Measurements from ENCODE around the gene AGRN. TPM values are rescaled to one million over a fixed set of nuclear protein-coding genes. Genes with fewer than 3 reads are reported as not detected.

The AGRN gene
- total and polyA plus RNA-seq, 2 of the 4 experiments (the other 2 are of a cell fraction), result 8.1 to 115 TPM

GRCh38 chr1:981491-981954 is 38.4 kb upstream of the AGRN start:
- Histone ChIP-seq H2BK20ac (ENCODE audit: low read depth, low read length) (no peak overlapping the region), H4K20me1 (ENCODE audit: insufficient read depth, low read length) (no peaks in the 10 kb centered on the region; the same call in 1 of the 2 replicates), H2BK15ac (ENCODE audit: low read depth, low read length) (no peak overlapping the region), H3K27me3 (ENCODE audit: control insufficient read depth, insufficient read depth, low read length) (peaks cover 5% of the 10 kb centered on the region; the same call in 1 of the 2 replicates), H3K23ac (ENCODE audit: low read depth, low read length) (no peak overlapping the region), H3K4me2 (ENCODE audit: low read depth, low read length) (no peak overlapping the region), H3K9ac (ENCODE audit: low read depth, low read length) (no peak overlapping the region), H2AFZ (replicated peaks; ENCODE audit: low read length, poor library complexity) (no peak overlapping the region), H3K18ac (ENCODE audit: low read depth, low read length) (no peak overlapping the region), H3K9me3 (ENCODE audit: control insufficient read depth, insufficient read depth, low read length) (no peaks in the 10 kb centered on the region), H3K79me1 (ENCODE audit: low read depth in 1 of 2, low read length in 2 of 2) (no peaks in the 10 kb centered on the region), H3K36me3 (ENCODE audit: control insufficient read depth, insufficient read depth, low read length) (no peaks in the 10 kb centered on the region), H3K4me1 (ENCODE audit: control insufficient read depth, insufficient read depth, low read length) (no peaks in the 10 kb centered on the region), H4K8ac (ENCODE audit: low read depth in 2 of 2, low read length in 2 of 2) (no peak overlapping the region), H2BK120ac (ENCODE audit: low read depth, low read length) (no peak overlapping the region), H2AK9ac (replicated peaks; ENCODE audit: low read depth, low read length, poor library complexity) (no peak overlapping the region), H4K91ac (ENCODE audit: insufficient read depth, low read depth, low read length) (no peak overlapping the region), H3K9me1 (ENCODE audit: insufficient read depth, low read length) (no peaks in the 10 kb centered on the region), H3K4me3 (ENCODE audit: insufficient read depth, low read depth, low read length) (no peak overlapping the region), H4K5ac (ENCODE audit: low read depth, low read length) (no peak overlapping the region), H2AK5ac (ENCODE audit: low read depth, low read length) (no peak overlapping the region), H3K14ac (replicated peaks; ENCODE audit: low read depth, low read length) (no peak overlapping the region), H2BK5ac (ENCODE audit: low read depth, low read length, poor library complexity, severe bottlenecking) (no peak overlapping the region), H3K56ac (ENCODE audit: extremely low read depth, insufficient read depth, low read length) (no peak overlapping the region), H3K27ac (ENCODE audit: insufficient read depth, low read length) (no peak overlapping the region), H3K4ac (ENCODE audit: low read depth, low read length) (no peak overlapping the region)
- DNase-seq (no peak), ATAC-seq (ENCODE audit: low read depth) (no peak)
- in situ Hi-C loops (cut with MboI; ENCODE audit: low sequenced_read_pairs) (no loop called here), dilution Hi-C loops (cut with HindIII; ENCODE audit: low sequenced_read_pairs, unreplicated experiment) (no loop called here), intact Hi-C loops (cut with micrococcal nuclease) (loop anchor here (5.0 kb wide), 1 partner anchor 251 kb away; the partner anchor contains the start of genes B3GALT6 and SDF4)
- CTCF ChIA-PET, result no interaction called here
- BruUV-seq (replicated peaks), result no TSS peak
- TF ChIP-seq NFE2L2 (IDR thresholded peaks at IDR 0.05; ENCODE audit: low read depth, low read length) (no peak), RAD21 (IDR thresholded peaks at IDR 0.05; ENCODE audit: low read length) (no peak), FOS (IDR thresholded peaks at IDR 0.05; ENCODE audit: low read depth, low read length) (no peak), MAZ (IDR thresholded peaks at IDR 0.05; ENCODE audit: borderline replicate concordance, low read depth, low read length) (no peak), MAFK (IDR thresholded peaks at IDR 0.05; ENCODE audit: low read depth, low read length) (no peak)
- 100% methylated on average over 2 of the region's 21 CpGs; no CpG with 5 or more reads in 1 of the 2 experiments for WGBS, 2 experiments (ENCODE audit: extremely low coverage in 2 of 2, insufficient read length in 1 of 2)
- POLR2A ChIA-PET (ENCODE audit: unreplicated experiment), result no interaction called here

Measured in IMR-90 (cell line).